ENCODE results near the gene COL24A1.
"Not testable (repeated sequence)": the region's sequence is repeated elsewhere in the genome, so short reads cannot be mapped to it uniquely, and the experiment has no call there.

The COL24A1 gene

GRCh38 chr1:86138746-86139145 is 17.8 kb downstream of the COL24A1 start:
- no peaks in the 10 kb centered on the region for H3K27me3 ChIP-seq (ENCODE audit: insufficient read depth, poor library complexity, severe bottlenecking)
- no peaks in the 10 kb centered on the region for H3K36me3 ChIP-seq (ENCODE audit: low read depth)
- no peak for TF ChIP-seq CTCF (IDR thresholded peaks at IDR 0.05; ENCODE audit: poor library complexity, severe bottlenecking)
- no peak overlapping the region for H3K27ac ChIP-seq (ENCODE audit: poor library complexity, severe bottlenecking)
- DNase-seq (ENCODE audit: low spot score): no peak
- H3K4me1 ChIP-seq (ENCODE audit: insufficient read depth, poor library complexity, severe bottlenecking): no peaks in the 10 kb centered on the region
- H3K4me3 ChIP-seq (ENCODE audit: severe bottlenecking): no peak overlapping the region
- H3K9me3 ChIP-seq (ENCODE audit: severe bottlenecking): no peaks in the 10 kb centered on the region
- no peak for ATAC-seq (ENCODE audit: low read depth)

GRCh38 chr1:86137436-86137835 is 19.1 kb downstream of the COL24A1 start:
- H3K36me3 ChIP-seq (ENCODE audit: low read depth): no peaks in the 10 kb centered on the region
- no peak overlapping the region for H3K27ac ChIP-seq (ENCODE audit: poor library complexity, severe bottlenecking)
- H3K4me3 ChIP-seq (ENCODE audit: severe bottlenecking): no peak overlapping the region
- no peaks in the 10 kb centered on the region for H3K9me3 ChIP-seq (ENCODE audit: severe bottlenecking)
- no peak for TF ChIP-seq CTCF (IDR thresholded peaks at IDR 0.05; ENCODE audit: poor library complexity, severe bottlenecking)
- DNase-seq (ENCODE audit: low spot score): no peak
- H3K27me3 ChIP-seq (ENCODE audit: insufficient read depth, poor library complexity, severe bottlenecking): no peaks in the 10 kb centered on the region
- H3K4me1 ChIP-seq (ENCODE audit: insufficient read depth, poor library complexity, severe bottlenecking): no peaks in the 10 kb centered on the region
- no peak for ATAC-seq (ENCODE audit: low read depth)

GRCh38 chr1:86119214-86119764 is 37.3 kb downstream of the COL24A1 start:
- Histone ChIP-seq H3K4me1 (ENCODE audit: insufficient read depth, poor library complexity, severe bottlenecking) (no peaks in the 10 kb centered on the region), H3K9me3 (ENCODE audit: severe bottlenecking) (no peaks in the 10 kb centered on the region), H3K4me3 (ENCODE audit: severe bottlenecking) (no peak overlapping the region), H3K27ac (ENCODE audit: poor library complexity, severe bottlenecking) (no peak overlapping the region), H3K36me3 (ENCODE audit: low read depth) (no peaks in the 10 kb centered on the region), H3K27me3 (ENCODE audit: insufficient read depth, poor library complexity, severe bottlenecking) (no peaks in the 10 kb centered on the region)
- TF ChIP-seq CTCF (IDR thresholded peaks at IDR 0.05; ENCODE audit: poor library complexity, severe bottlenecking): no peak
- no peak for ATAC-seq (ENCODE audit: low read depth)
- no peak for DNase-seq (ENCODE audit: low spot score)

GRCh38 chr1:86114816-86115400 is 41.7 kb downstream of the COL24A1 start:
- Histone ChIP-seq H3K27ac (ENCODE audit: poor library complexity, severe bottlenecking) (no peak overlapping the region), H3K27me3 (ENCODE audit: insufficient read depth, poor library complexity, severe bottlenecking) (no peaks in the 10 kb centered on the region), H3K4me3 (ENCODE audit: severe bottlenecking) (no peak overlapping the region), H3K9me3 (ENCODE audit: severe bottlenecking) (no peaks in the 10 kb centered on the region), H3K36me3 (ENCODE audit: low read depth) (no peaks in the 10 kb centered on the region), H3K4me1 (ENCODE audit: insufficient read depth, poor library complexity, severe bottlenecking) (no peaks in the 10 kb centered on the region)
- DNase-seq (ENCODE audit: low spot score) (no peak), ATAC-seq (ENCODE audit: low read depth) (no peak)
- no peak for TF ChIP-seq CTCF (IDR thresholded peaks at IDR 0.05; ENCODE audit: poor library complexity, severe bottlenecking)

GRCh38 chr1:86114236-86114635 is 42.3 kb downstream of the COL24A1 start:
- H3K36me3 ChIP-seq (ENCODE audit: low read depth): no peaks in the 10 kb centered on the region
- H3K9me3 ChIP-seq (ENCODE audit: severe bottlenecking): no peaks in the 10 kb centered on the region
- TF ChIP-seq CTCF (IDR thresholded peaks at IDR 0.05; ENCODE audit: poor library complexity, severe bottlenecking): no peak
- no peaks in the 10 kb centered on the region for H3K4me1 ChIP-seq (ENCODE audit: insufficient read depth, poor library complexity, severe bottlenecking)
- ATAC-seq (ENCODE audit: low read depth) (no peak), DNase-seq (ENCODE audit: low spot score) (no peak)
- H3K4me3 ChIP-seq (ENCODE audit: severe bottlenecking): no peak overlapping the region
- no peak overlapping the region for H3K27ac ChIP-seq (ENCODE audit: poor library complexity, severe bottlenecking)
- H3K27me3 ChIP-seq (ENCODE audit: insufficient read depth, poor library complexity, severe bottlenecking): no peaks in the 10 kb centered on the region

GRCh38 chr1:86111590-86111989 is 45.0 kb downstream of the COL24A1 start:
- not testable (repeated sequence) for DNase-seq (ENCODE audit: low spot score); H3K27me3 ChIP-seq (ENCODE audit: insufficient read depth, poor library complexity, severe bottlenecking); ATAC-seq (ENCODE audit: low read depth); H3K27ac ChIP-seq (ENCODE audit: poor library complexity, severe bottlenecking); H3K9me3 ChIP-seq (ENCODE audit: severe bottlenecking); H3K36me3 ChIP-seq (ENCODE audit: low read depth); H3K4me3 ChIP-seq (ENCODE audit: severe bottlenecking); H3K4me1 ChIP-seq (ENCODE audit: insufficient read depth, poor library complexity, severe bottlenecking)
